Measurements from ENCODE around the gene LMTK2. TPM values are rescaled to one million over a fixed set of nuclear protein-coding genes. Genes with fewer than 3 reads are reported as not detected.
"Not testable (repeated sequence)": the region's sequence is repeated elsewhere in the genome, so short reads cannot be mapped to it uniquely, and the experiment has no call there.

LMTK2 gene
- total RNA-seq, 2 experiments from 2014 or later, result 10.0 to 17.5 TPM

- no peak overlapping the region for H2AFZ ChIP-seq (ENCODE audit: low read length)
- ChIA-PET POLR2A (no interaction called here), CTCF (ENCODE audit: unreplicated experiment) (no interaction called here)
- intact Hi-C loops (cut with micrococcal nuclease; ENCODE audit: unreplicated experiment), result no loop called here
- peak overlapping the region; percentile 5; the same call in 1 of the 2 replicates for H3K4me2 ChIP-seq (ENCODE audit: low read length)
- no TSS peak for BruUV-seq (replicated peaks)
- H3K9me2 ChIP-seq (ENCODE audit: insufficient read depth, low read length), result no peaks in the 10 kb centered on the region
- no peaks in the 10 kb centered on the region for H3K9me3 ChIP-seq (ENCODE audit: low read length)
- peaks cover 8% of the 10 kb centered on the region; the same call in 1 of the 2 replicates for H3K36me3 ChIP-seq (ENCODE audit: insufficient read depth, low read length)
- peak; percentile 49 for DNase-seq (ENCODE audit: low spot score)
- no peak overlapping the region for H3K4me3 ChIP-seq (ENCODE audit: low read depth, low read length, poor library complexity, severe bottlenecking)
- no peak for TF ChIP-seq CTCF (conservative IDR thresholded peaks at IDR 0.05; ENCODE audit: low read length)
- no peak for TF ChIP-seq EZH2phosphoT487 (IDR thresholded peaks at IDR 0.05; ENCODE audit: borderline replicate concordance, low read depth, low read length)
- peaks cover 24% of the 10 kb centered on the region for H3K4me1 ChIP-seq (ENCODE audit: insufficient read depth, low read length, poor library complexity, severe bottlenecking)
- H3K79me2 ChIP-seq (ENCODE audit: insufficient read depth, low read depth, low read length), result no peaks in the 10 kb centered on the region
- H3K27ac ChIP-seq (ENCODE audit: low read depth, low read length, poor library complexity, severe bottlenecking), result no peak overlapping the region
- H4K20me1 ChIP-seq (ENCODE audit: insufficient read depth, low read length), result no peaks in the 10 kb centered on the region
These were observed 111.2 kb downstream of the LMTK2 start for GRCh38 chr7:98217623-98218582.

- intact Hi-C loops (cut with micrococcal nuclease; ENCODE audit: unreplicated experiment), result loop anchor here (1.0 kb wide), 1 partner anchor 17 kb away; no protein-coding TSS in a partner anchor
- peaks cover 24% of the 10 kb centered on the region for H3K4me1 ChIP-seq (ENCODE audit: insufficient read depth, low read length, poor library complexity, severe bottlenecking)
- peak overlapping the region; percentile 47 for H3K4me2 ChIP-seq (ENCODE audit: low read length)
- BruUV-seq (replicated peaks); H3K27ac ChIP-seq (ENCODE audit: low read depth, low read length, poor library complexity, severe bottlenecking); H3K9me3 ChIP-seq (ENCODE audit: low read length); H2AFZ ChIP-seq (ENCODE audit: low read length); H3K9me2 ChIP-seq (ENCODE audit: insufficient read depth, low read length); CTCF ChIA-PET (ENCODE audit: unreplicated experiment); POLR2A ChIA-PET; DNase-seq (ENCODE audit: low spot score); H3K36me3 ChIP-seq (ENCODE audit: insufficient read depth, low read length); H4K20me1 ChIP-seq (ENCODE audit: insufficient read depth, low read length); H3K4me3 ChIP-seq (ENCODE audit: low read depth, low read length, poor library complexity, severe bottlenecking); H3K79me2 ChIP-seq (ENCODE audit: insufficient read depth, low read depth, low read length): not testable (repeated sequence)
These were observed 112.7 kb downstream of the LMTK2 start for GRCh38 chr7:98219382-98219781.

GRCh38 chr7:98221611-98222532 lies 115.2 kb downstream of the LMTK2 start:
- peaks cover 24% of the 10 kb centered on the region for H3K4me1 ChIP-seq (ENCODE audit: insufficient read depth, low read length, poor library complexity, severe bottlenecking)
- H3K36me3 ChIP-seq (ENCODE audit: insufficient read depth, low read length), result peaks cover 8% of the 10 kb centered on the region; the same call in 1 of the 2 replicates
- ChIA-PET POLR2A (interaction anchor here (0.6 kb wide), 1 partner anchor 349 kb away, joined by 3 read pairs; no protein-coding TSS in a partner anchor), CTCF (ENCODE audit: unreplicated experiment) (no interaction called here)
- no peaks in the 10 kb centered on the region for H3K79me2 ChIP-seq (ENCODE audit: insufficient read depth, low read depth, low read length)
- BruUV-seq (replicated peaks), result no TSS peak
- DNase-seq (ENCODE audit: low spot score), result no peak
- TF ChIP-seq EZH2phosphoT487 (IDR thresholded peaks at IDR 0.05; ENCODE audit: borderline replicate concordance, low read depth, low read length) (no peak), CTCF (conservative IDR thresholded peaks at IDR 0.05; ENCODE audit: low read length) (no peak)
- intact Hi-C loops (cut with micrococcal nuclease; ENCODE audit: unreplicated experiment), result no loop called here
- no peaks in the 10 kb centered on the region for H4K20me1 ChIP-seq (ENCODE audit: insufficient read depth, low read length)
- H2AFZ ChIP-seq (ENCODE audit: low read length), result no peak overlapping the region
- no peak overlapping the region for H3K4me3 ChIP-seq (ENCODE audit: low read depth, low read length, poor library complexity, severe bottlenecking)
- no peak overlapping the region for H3K4me2 ChIP-seq (ENCODE audit: low read length)
- H3K27ac ChIP-seq (ENCODE audit: low read depth, low read length, poor library complexity, severe bottlenecking), result no peak overlapping the region
- H3K9me2 ChIP-seq (ENCODE audit: insufficient read depth, low read length), result no peaks in the 10 kb centered on the region
- no peaks in the 10 kb centered on the region for H3K9me3 ChIP-seq (ENCODE audit: low read length)

Measured in OCI-LY7 (cell line).